HG02678 (cell line): Measurements from ENCODE around the gene KIAA1549.

ENCODE experiments used
- ATAC-seq: cut with Tn5 transposase; IDR thresholded peaks from one replicate; pipeline ENCODE4 v1.9.1; 2021; ENCODE audit warnings: mild to moderate bottlenecking, moderate library complexity; ENCODE audit not compliant: unreplicated experiment

The KIAA1549 gene

DNA sequence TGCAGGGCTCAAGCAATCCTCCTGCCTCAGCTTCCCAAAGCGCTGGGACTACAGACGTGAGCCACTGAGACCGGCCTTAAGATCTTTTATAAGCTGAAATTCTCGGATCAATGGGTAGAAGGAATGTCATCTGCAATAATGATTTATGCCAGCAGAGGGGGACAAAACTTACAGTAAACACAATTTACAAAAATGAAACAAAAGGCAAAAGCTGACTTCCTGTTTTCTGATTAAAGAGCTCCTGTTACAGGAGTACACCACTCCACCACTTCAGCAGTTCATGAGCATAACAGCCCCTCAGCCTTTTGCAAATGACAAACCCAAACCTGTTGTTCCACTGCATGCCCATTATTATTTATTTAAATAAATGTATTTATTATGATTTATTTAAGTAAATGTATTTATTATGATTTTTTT is 94.7 kb downstream of the KIAA1549 start:
- ATAC-seq, result peak; percentile 85

DNA sequence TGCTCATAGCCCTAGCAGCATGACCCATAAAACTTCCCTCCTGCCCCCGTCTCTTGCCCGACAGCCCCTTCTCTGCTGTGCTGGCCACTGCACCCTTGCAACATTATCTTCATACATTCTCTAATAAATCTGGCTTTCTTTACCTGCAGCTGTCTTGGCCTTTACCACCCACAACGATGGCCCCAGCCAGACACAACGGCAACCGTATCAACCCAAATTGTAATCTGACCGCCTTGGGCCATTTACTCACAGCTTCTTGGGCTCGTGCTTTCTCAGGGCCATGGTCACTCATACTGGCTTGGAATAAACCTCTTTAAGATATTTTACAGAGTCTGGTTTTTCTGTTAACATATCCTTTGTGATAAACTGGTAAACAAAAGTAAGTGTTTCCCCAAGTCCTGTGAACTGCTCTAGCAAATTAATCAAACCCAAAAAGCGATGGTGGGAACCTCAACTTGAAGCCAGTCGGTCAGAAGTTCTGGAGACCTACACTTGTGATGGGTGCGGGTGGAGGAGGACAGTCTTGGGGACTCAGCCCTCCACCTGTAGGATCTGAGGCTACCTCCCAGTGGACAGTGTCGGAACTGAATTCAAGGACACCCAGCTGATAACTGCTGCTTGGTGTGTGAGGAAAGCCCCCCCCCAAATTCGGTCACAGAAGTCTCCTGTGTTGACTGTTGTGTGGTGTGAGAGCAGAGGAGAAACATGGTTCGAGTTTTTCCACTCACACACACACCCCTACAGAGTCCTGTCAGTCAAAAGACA is 95.6 kb downstream of the KIAA1549 start:
- no peak for ATAC-seq

DNA sequence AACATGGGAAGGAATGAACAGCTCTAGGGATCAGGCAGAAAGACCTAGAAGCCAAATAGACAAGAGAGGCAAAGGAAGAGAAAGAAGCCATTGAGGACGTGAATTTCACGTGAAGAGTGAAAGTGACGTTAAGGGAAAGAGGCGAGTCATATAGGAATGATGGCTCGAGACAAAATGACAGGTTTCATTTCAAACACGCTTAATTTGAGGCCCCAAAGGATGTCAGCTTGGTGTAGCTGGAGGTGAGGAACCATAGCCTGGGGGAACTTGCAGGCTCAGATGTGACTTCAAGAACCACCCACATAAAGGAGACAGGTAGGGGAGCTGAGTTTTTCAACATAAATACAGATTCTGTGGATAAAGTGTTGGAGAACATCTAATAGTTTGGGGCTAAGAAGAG is 98.9 kb downstream of the KIAA1549 start:
- ATAC-seq, result no peak

DNA sequence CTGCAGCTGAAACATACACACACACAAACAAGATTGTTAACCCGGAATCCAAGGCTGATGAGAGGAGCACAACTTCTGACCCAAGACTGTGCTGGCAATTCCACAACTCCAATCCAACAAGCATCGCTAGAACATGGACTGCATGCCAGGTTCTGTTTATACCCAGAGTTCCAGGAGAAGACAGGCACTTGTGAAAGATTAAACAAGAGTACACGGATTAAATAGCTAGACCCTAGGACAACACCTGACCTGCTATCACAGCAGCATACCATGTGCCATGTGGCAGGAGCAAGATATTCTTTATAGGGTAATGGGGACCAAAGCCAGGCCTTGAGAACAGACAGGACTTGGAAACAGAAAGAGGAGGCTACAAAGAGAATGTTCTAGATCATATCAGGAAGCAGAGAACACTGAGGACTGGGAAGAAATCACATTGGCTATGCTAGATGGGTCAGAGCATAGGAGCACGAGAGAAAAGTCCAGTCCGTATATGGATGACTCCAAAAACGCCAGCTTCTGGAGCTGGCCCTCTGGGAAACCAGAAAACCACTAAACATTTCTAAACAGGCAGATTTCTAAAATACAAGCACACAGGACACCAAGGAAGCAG is 99.5 kb downstream of the KIAA1549 start:
- no peak for ATAC-seq

DNA sequence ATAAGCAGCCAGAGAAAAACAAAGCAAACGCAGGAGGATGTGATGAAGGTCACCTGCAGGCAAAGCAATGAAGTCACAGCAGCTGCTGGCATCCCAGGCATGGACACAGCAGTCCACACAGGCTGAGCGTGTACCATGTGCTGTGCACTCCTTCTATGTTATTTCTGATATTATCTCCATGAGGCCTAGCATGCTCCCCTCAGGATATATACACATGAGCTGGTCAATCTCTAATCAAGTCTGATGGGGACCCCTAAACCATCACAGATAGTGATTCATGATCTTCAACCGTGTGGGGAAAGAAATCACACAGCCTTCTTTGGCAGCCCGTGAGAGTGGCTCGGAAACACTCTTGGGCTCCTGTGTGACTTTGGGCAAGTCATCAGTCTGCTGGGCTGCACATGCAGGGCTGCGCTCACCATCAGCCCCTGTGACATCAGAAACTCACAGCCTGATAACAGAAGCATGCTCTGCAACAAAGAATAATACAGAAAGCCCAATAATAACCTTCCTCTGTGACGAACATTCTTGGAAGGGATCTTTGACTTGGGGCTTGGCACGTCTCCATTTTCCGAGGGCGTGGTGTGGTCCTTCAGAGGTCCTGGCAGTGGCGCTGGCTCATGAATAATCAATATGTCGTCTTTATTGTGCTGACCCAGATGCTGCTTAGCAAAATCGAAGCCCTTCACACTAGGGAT is 100.2 kb downstream of the KIAA1549 start:
- ATAC-seq, result no peak

DNA sequence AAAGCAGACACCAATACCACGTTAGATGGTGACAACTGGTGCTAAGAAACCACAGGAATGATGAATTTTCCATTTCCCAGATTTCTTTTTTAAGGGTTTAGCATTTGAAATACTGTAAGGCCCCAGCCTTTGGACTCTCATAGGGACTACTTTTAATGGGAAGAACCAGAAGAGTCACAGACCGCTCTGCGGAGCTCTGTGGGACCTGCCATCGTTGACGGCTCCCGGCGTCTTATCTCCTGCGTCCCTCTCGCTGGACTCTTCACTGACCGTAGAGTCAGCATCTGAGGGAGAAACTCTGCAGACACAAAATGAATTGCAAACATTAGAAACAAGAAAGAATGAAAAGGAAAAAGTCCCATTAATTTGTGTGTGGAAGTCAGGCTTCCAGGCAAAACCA is 101.8 kb downstream of the KIAA1549 start:
- ATAC-seq, result no peak

DNA sequence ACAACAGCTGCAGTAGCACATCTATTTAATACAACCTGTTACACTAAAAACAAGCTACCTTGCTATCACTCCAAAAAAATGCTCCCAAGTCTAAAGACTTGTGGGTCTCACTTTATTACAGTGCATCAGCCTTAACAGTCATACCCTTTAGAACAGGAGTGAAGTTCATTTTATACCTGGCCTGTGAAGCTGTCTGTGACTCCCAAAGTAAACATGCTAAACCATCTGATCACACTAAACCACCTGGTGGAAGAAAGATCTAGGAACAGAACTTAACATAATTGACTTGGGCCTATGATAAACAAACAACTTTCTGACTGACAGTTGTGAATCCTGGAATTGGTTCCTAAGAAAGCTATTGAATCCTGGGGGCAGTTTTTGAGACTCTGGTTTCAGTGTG is 102.3 kb downstream of the KIAA1549 start:
- ATAC-seq, result no peak

DNA sequence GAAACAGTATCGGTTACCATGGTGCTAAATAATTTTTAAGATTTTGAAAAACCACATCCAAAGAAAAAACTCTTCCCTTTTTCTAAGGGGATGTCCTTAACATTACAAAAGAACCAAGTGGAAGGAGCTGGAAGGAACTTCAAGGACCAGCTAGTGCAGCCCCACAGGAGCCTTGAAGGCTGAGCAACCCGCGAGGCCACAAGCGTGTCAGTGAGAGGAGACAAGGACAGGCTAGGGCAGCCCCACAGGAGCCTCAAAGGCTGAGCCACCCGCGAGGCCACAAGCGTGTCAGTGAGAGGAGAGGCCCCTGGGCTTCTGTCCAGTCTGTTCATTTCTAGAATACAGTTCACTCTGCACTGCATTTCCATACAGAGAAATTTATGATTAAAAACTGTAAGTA is 103.1 kb downstream of the KIAA1549 start:
- no peak for ATAC-seq

DNA sequence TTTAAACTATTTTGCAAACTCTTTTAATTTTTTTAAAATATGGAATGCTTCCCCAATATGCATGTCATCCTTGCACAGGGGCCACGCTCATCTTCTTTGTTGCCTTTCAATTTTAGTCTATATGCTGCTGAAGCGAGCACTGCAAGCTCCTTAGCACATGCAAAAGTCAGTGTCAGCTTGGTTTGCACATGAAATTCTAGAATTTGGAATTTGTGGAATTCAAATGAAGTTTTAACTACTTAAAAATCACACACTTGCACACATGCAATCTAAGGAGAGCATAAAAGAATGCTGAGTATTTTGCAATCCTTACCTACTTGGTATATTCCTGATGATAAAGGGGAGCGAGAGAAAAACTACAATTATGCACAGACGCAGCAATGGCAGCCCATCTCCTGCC is 104.9 kb downstream of the KIAA1549 start:
- ATAC-seq, result no peak

DNA sequence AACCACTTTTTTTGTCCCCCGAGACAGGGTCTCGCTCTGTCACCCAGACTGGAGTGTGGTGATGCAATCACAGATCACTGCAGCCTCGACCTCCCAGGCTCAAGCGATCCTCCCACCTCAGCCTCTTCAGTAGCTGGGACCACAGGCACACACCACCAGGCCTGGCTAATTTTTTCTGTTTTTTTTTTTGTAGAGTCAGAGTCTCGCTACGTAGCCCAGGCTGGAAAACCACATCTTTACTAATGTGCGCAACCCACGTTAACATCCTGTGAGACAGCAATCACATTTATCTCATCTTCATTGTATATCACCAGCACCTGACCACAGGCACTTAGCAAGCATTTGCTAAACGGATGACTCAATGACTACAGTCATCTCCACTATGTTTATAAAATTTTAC is 105.4 kb downstream of the KIAA1549 start:
- ATAC-seq, result no peak

DNA sequence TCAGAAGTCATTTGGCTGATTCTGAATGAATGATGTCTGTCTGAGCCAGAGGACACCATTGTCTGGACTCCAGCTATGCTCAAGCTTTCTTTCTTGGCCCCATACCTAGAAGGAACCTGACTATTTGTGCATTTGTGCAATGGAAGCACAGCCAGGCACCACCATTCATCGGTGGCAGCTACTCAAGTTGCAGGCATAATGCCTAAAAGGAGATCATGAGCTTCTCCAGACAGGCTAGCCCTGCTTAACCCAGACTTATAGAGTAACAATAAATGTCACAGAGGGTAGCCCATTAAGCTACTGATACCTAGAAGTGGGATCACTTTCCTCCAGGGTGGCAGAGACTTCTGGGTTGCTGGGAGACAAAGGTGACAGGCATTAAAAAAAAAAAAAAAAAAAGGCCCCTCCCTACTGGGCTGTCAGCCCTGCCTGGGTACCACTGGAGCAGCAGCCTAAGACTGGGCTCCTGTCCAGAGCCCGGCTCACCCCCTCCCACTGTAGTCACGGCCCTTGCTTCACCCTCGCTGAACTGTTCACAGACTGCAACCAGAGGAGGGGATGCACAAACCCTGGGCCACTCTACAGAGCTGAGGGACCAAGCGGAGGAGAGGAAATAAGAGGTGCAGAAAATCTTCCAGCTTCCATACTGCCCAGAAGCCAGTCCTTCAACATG is 107.8 kb downstream of the KIAA1549 start:
- ATAC-seq, result no peak

DNA sequence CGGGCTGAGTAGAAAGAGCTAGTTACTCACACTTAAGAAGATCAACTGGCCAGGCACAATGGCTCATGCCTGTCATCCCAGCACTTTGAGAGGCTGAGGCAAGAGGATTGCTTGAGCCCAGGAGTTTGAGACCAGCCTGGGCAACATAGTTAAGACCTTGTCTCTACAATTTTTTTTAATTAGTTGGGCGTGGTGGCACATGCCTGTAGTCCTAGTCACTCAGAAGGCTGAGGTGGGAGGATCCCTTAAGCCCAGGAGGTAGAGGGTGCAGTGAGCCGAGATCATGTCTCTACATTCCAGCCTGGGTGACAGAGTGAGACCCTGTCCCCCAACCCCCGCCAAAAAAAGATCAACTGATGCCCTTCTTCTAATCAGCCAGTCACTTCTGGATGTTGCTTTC is 108.6 kb downstream of the KIAA1549 start:
- no peak for ATAC-seq

DNA sequence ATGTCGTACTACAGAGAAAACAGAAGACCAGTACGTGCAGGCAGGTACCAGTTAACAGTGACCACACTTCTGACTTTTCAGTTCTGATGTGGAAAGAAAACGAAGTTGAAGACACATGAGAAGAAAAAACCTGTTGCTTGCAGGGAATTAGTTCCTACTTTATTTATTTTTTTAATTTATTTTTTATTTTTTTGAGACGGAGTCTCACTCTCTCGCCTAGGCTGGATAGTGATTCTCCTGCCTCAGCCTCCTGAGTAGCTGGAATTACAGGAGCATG is 109.4 kb downstream of the KIAA1549 start:
- no peak for ATAC-seq

DNA sequence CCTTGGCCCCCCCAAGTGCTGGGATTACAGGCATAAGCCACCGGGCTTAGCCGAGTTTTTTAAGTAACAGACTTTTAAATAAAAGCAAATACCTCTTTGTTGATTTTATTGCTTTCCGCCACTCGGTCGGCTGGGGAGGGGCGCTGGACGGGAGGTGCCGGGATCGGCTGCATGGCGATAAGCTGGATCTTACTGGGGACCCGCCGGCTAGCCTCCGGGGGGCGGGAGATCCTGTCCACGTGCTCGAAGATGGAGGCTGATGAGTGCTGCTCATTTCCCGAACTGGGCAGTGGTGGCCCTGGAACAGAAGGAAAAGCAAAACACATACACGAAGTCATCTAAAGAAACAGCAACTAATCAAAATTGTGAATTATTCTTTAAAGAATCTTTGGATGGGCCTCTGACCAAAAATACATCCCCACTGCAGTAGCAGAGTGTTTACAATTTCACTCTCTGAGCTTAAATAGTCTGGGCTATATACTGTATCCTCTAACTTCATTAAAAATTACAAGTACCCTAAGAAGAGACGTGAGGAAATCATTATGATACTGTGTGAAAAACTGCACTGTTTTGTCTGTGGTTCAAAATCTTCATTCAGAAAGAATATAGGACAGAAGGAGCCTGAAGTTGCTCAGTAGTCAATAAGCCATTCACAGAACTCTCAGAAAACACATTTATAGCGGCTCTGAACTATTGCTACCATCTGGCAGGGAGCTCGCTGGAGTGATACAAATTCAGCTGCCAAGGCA is 110.0 kb downstream of the KIAA1549 start:
- ATAC-seq, result no peak

DNA sequence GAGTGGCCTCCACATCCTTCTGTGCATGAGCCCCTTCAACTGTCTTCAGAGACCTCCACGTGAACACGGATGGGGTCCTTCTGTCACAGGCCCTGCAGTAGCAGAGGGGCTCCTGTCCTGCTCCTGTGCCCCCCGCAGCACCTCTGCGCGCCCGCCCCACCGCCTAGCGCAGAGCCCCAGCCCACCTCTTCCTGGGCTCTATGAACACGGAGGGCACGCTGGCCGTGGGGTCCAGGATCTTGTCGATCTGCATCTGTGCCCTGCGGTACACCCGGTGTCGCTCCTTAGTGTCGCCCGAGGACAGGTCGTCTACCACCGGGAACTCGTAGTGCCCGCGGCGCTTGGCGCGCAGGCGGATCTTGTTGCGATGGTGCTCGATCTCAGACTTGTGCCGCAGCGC is 111.8 kb downstream of the KIAA1549 start:
- ATAC-seq, result no peak

DNA sequence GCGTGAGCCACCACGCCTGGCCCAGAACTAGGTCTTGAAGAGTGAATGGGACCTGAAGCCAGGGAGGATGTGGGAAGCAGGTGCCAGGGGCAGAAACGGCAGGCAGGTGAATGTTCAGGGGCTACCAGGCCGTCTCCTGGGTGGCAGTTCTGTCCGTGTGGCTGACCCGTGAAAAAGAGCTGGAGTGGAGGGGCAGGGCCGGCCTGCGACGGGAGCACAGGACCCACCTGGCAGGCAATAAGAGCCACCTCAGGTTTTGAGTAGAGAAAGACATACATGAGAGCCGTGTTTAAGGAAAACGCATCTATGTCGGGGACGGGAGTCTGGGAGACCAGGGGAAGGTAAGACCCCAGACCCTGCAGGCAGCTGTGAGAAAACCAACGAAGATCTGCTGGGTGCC is 112.5 kb downstream of the KIAA1549 start:
- ATAC-seq, result no peak

DNA sequence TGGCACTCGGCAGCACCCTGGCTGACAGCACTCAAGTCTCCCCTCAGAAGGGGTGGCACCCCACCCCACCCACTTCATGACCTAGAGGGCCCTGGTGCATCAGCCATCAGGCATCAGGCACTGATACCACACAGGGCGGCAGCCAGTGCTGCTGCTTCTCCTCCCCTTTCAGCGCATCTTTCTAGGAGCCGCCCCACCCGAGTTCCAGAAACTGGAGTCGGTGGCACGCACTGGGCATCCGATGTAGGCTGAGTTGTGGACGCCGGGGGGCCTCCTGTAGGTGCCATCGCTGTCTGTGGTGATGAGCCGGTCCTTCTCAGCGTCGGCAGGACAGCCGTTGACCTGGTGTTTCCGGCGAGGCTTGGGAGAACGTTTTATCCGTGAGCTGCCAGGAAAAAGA is 113.4 kb downstream of the KIAA1549 start:
- no peak for ATAC-seq

DNA sequence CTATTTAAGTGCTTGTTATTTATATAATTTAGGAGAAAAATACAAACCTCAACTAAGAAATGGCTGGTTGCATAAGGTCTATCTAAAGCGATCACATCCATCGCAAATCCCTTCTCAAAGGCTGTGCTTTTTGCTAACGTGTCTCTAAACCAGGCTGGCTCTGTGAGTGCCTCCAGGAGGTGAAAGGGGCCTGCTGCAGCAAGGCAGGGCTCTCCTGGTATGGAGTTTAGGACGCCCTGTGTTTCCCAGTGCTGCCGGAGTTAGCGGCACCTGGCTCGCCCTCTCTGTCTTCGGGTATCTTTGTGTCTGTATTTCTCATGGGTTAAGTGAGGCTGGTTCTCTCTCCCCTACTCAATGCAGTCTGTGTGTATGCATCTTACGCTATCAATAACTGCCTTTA is 114.8 kb downstream of the KIAA1549 start:
- ATAC-seq, result no peak

DNA sequence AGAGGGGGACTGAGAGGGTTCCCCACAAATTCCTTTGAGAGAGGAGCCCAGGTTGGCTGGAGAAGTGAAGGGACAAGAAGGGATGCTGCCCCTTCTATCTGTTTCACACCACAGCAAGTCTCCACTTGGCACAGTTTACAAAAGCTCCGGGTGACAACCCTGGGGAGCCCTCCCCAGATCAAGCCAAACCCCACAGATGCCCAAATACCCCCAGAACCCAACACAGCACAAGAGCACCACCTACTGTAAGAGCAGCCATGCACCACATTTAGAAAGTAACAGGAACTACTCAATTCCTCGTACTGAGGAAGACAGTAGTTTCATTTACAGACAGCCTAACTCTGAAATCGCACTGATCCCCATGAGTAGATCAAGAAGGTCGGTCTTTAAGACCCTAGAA is 115.3 kb downstream of the KIAA1549 start:
- no peak for ATAC-seq

DNA sequence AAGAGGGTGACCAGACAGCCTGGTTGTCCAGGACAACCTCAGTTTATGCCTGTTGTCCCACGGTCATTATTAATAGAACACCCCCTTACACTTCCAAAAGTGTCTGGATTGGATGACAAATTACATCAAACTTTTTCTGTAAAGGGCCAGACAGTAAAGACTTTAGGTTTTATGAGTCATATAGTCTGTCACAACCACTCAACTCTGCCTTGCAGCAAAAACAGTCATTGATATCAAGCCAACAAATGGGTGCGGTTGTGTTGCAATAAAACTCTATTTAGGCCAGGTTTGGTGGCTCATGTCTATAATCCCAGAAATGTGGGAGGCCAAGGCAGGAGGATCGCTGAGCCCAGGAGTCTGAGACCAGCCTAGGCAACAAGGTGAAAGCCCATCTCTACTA is 116.5 kb downstream of the KIAA1549 start:
- no peak for ATAC-seq

DNA sequence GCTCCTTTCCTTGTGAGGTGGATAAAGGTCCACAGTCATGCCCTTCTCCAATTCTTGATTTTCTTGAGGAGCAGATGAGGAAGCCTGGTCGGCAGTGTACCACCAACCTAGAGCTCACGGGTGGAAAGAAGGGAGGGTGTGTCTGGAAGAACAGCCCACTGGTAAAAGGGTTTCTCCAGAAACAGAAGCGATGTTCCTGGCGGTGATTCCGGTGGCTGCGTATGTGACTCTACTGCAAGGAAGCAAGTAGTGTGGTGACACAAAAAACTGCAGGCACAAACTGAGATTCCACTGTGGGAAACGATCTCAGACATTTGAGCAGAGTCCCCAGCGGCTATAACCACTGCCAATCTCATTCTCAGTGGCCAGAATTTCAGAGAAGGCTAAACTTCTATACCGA is 117.3 kb downstream of the KIAA1549 start:
- no peak for ATAC-seq
